ENCODE measurements around the gene ANKRD44. TPM values are rescaled to one million over a fixed set of nuclear protein-coding genes. Genes with fewer than 3 reads are reported as not detected.

Gene ANKRD44
- total RNA-seq, 4 donors from 2014 or later = 24.4 to 51.8 (median 35.7) TPM

GRCh38 chr2:197250084-197250397 is 60.5 kb downstream of the ANKRD44 start:
- no peak for ATAC-seq
- Histone ChIP-seq H3K9me3 (no peaks in the 10 kb centered on the region), H3K27me3 (no peaks in the 10 kb centered on the region), H3K36me3 (no peaks in the 10 kb centered on the region), H3K4me3 (no peak overlapping the region), H3K27ac (no peak overlapping the region), H3K4me1 (peaks cover under 1 to 19% (median 1%) of the 10 kb centered on the region in 3 donors)
- WGBS, 2 donors (ENCODE audit: low coverage in 1 of 2) = 100% methylated on average over 2 of the region's 2 CpGs; no CpG with 5 or more reads in 1 of the 2 donors
- no peak for TF ChIP-seq POLR2AphosphoS5 (IDR thresholded peaks at IDR 0.05)

DNA sequence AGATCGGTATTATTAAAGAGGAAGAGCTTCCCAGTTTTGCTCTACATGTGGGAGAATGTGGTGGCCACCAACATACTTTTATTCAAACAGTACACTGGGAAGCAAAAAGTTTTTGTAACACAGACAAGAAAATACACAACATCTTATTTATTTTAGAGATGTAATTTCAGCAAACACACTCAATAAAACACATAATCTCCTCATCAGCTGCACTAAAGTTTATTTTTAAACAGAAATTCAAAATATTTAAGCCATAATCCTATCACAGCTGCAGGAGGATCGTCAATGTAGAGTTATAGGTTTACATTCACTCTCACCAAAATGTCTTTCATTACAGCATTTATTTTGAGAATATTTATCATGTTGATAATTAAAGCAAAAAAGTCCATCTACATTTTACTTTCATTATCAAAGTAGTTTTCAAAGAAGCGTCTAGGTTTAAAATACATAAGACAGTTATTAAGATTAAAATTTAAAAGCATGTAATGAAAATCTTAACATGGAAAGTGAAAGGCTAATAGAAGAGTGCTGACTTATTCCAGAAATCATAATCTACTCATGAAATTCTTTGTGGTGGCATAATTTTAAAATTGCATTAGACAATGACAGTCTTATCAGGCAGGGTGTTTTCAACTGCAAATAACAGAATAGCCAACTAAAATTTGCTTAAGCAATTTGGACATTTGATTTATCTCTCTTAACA is 61.0 kb downstream of the ANKRD44 start:
- Histone ChIP-seq H3K9me3 (no peaks in the 10 kb centered on the region), H3K27ac (no peak overlapping the region), H3K4me3 (no peak overlapping the region), H3K27me3 (no peaks in the 10 kb centered on the region), H3K36me3 (no peaks in the 10 kb centered on the region), H3K4me1 (peaks cover 0 to 14% (median 0%) of the 10 kb centered on the region in 3 donors)
- no peak for TF ChIP-seq EP300 (IDR thresholded peaks at IDR 0.05)
- TF ChIP-seq CTCF (IDR thresholded peaks at IDR 0.05) = no peak
- TF ChIP-seq POLR2AphosphoS5 (IDR thresholded peaks at IDR 0.05) = no peak
- TF ChIP-seq POLR2A (IDR thresholded peaks at IDR 0.05) = no peak
- ATAC-seq = no peak
- WGBS, 2 donors (ENCODE audit: low coverage in 1 of 2) = 54 to 79% methylated on average over 3 of the region's 3 CpGs

DNA sequence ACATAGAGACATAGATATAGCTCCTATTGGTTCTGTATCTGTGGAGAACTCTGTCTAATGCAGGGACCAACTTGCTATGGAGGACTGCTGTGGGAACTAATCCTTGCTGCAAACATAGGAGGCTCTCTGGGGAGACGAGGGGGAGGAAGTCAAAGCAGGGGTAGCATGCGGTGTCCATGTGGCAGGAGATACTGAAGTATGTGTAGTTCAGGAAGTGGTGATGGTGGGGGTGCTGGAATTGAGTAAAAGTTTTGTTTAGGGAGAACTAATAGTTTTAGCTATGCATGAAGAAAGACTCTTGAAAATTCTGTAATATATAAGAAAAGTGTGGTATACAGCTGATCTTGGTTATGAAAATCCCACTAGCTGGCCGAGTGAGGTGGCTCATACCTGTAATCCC is 62.0 kb downstream of the ANKRD44 start:
- Histone ChIP-seq H3K36me3 (no peaks in the 10 kb centered on the region), H3K27me3 (no peaks in the 10 kb centered on the region), H3K27ac (no peak overlapping the region), H3K4me3 (no peak overlapping the region), H3K4me1 (peaks cover 0 to 14% (median 0%) of the 10 kb centered on the region in 3 donors), H3K9me3 (no peaks in the 10 kb centered on the region)
- ATAC-seq = no peak
- WGBS, 2 donors (ENCODE audit: low coverage in 1 of 2) = 78 to 80% methylated on average over 3 of the region's 3 CpGs
- TF ChIP-seq POLR2A (IDR thresholded peaks at IDR 0.05) = no peak
- TF ChIP-seq EP300 (IDR thresholded peaks at IDR 0.05) = no peak
- no peak for TF ChIP-seq CTCF (IDR thresholded peaks at IDR 0.05)
- TF ChIP-seq POLR2AphosphoS5 (IDR thresholded peaks at IDR 0.05) = no peak

GRCh38 chr2:197248001-197248401 is 62.6 kb downstream of the ANKRD44 start:
- Histone ChIP-seq H3K9me3 (no peaks in the 10 kb centered on the region), H3K27ac (no peak overlapping the region), H3K27me3 (no peaks in the 10 kb centered on the region), H3K36me3 (no peaks in the 10 kb centered on the region), H3K4me1 (peaks cover 0 to 14% (median 0%) of the 10 kb centered on the region in 3 donors), H3K4me3 (no peak overlapping the region)
- ATAC-seq = no peak
- WGBS, 2 donors (ENCODE audit: low coverage in 1 of 2) = 76 to 82% methylated on average over 2 to 4 of the region's 4 CpGs
- TF ChIP-seq POLR2A (IDR thresholded peaks at IDR 0.05) (no peak), POLR2AphosphoS5 (IDR thresholded peaks at IDR 0.05) (no peak), CTCF (IDR thresholded peaks at IDR 0.05) (no peak), EP300 (IDR thresholded peaks at IDR 0.05) (no peak)

DNA sequence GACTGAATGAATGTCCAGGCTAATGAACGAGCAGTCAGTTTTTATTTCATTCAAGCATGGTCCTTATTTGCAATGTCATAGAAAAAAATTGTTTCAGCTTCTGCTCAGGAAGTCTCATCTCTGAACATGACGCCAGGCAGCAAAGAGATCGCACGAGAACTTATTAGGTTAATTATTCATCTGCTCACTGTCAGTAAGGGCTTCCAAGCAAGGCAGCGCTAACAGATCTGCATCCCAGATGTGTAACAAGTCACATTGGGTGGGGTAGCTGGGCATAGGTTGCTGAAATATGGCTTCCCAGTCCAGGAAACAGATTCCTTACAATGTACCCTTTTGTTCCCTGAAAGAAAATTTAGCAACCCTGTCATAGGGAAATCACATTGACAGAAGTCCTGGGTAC is 63.5 kb downstream of the ANKRD44 start:
- H3K27ac ChIP-seq = no peak overlapping the region
- no peak for ATAC-seq
- no peaks in the 10 kb centered on the region for H3K36me3 ChIP-seq
- peaks cover 0 to 14% (median 0%) of the 10 kb centered on the region in 3 donors for H3K4me1 ChIP-seq
- TF ChIP-seq CTCF (IDR thresholded peaks at IDR 0.05) (no peak), EP300 (IDR thresholded peaks at IDR 0.05) (no peak), POLR2AphosphoS5 (IDR thresholded peaks at IDR 0.05) (no peak), POLR2A (IDR thresholded peaks at IDR 0.05) (no peak)
- no peaks in the 10 kb centered on the region for H3K27me3 ChIP-seq
- no peaks in the 10 kb centered on the region for H3K9me3 ChIP-seq
- H3K4me3 ChIP-seq = no peak overlapping the region
- 94% methylated on average over 4 of the region's 5 CpGs; no CpG with 5 or more reads in 1 of the 2 donors for WGBS, 2 donors (ENCODE audit: low coverage in 1 of 2)

All from gastroesophageal sphincter (tissue), 4 donors.